ENCODE results near the gene PHF23.
A peak's percentile ranks its signal among the peaks of the same experiment; 100 is the strongest.

DNA sequence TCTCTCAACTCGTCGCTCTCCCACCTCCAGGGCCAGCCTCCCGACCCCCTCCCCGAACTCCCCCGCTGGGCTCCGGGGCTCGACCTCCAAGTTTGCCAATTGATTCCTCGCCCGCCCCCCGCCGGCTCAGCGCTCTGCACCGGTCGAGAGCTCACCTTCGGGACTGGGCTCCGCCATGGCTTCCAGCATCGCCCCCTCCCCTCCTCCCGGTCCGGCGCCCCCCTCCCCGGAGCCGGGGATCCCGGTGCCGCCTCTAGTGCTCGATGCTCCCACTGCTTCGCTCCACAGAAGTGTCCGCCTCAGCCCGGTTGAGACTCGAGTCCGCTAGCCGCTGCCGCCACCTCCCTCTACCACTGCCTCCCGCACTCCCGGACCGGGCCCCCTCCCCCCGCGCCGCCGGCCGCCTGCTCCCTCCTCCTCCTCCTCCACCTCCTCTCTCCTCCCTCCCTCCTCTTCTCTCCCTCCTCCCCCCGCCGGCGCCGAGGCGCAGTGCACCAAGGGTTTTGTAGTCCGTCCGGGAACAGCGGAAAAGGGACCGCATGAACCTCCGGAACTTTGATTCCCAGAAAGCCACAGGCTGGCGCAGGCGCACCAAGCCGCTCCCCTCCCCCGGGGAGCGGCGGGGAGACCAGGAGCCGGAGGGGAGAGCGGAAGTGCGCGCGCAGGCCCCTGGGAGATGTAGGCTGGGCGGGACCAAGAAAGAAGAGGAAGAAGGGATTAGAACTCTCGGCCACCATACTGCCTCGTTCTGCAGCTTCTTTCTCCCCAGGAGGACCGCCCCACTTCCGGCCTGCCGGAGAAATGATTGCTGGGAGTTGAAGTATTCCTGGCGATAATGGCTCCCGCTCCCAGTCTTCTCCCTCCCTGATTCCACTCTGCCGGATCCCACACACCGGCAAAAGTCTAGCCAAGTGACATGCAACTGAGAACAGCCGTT, at the start of gene PHF23:
- TF ChIP-seq POLR2A (IDR thresholded peaks at IDR 0.05) (peak in 1 of 2 donors; percentile 56), CTCF (IDR thresholded peaks at IDR 0.05) (peak in 1 of 12 donors; percentile 9)
